GM19193 (cell line): Measurements from ENCODE around the gene UBA6.

ENCODE experiments used
- POLR2A ChIP-seq: IDR thresholded peaks from 4 replicates; pipeline ENCODE4 v1.6.1; 2011; ENCODE audit not compliant: insufficient read depth, insufficient read length; ENCODE audit errors: extremely low read depth

The UBA6 gene

DNA sequence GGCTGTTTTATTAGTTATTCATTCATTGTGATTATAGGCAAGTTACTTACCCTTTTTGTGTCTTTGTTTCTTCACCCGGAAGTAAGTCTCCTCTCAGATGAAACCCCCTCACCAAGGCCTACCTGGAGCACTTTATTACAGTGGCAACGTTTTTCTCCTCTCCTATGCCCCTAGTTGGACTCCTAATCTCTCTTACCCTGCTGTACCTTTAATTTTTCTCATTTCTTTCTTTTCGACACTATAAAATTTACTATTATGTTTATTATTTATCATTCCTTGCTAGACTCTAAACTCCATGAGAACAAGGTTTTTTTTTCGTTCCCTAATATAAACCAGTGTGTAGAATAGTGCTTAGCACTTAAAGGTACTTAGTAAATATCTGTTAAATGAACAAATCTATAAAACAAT is 124.9 kb downstream of the UBA6 start:
- no peak for TF ChIP-seq POLR2A

- no peak for TF ChIP-seq POLR2A
Observed at GRCh38 chr4:67575232-67576058, 125.5 kb downstream of the UBA6 start.

DNA sequence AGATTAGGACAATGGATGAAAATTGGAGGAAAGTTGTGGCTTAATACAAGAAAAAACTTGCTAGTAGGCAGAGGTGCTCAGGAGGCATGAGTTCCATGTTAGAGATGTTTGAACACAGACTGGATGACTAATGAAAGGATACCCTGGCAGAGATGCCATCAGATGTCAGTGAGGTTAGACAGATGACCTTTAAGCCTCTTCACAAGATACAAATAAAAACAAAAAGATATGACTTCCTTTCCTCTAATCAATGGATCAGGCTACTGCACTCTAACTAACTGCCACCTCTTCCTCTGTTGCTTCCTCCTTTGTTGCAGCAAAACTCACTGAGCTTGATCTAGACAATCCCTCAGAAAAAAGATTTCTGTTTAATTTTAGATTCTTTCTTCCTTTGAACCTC is 127.8 kb downstream of the UBA6 start:
- TF ChIP-seq POLR2A: no peak

DNA sequence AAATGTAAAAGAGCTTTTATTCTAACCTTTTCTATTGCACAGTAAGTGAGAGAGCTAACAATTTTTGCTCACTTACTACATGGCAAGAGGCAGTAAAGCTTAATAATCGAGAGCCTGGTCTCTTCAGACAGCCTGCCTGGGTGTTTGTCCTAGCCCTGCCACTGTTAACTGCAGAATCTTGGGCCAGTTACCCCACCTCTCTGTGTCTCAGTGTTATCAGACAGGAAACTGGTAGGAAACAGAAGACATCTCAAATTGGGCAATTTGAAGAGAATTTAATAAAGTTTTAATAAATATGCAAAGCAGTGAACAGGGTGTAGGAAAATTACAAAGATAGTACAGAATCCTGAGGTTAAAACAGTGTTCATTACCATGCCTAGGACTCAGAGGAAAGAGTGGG is 129.0 kb downstream of the UBA6 start:
- TF ChIP-seq POLR2A: no peak

DNA sequence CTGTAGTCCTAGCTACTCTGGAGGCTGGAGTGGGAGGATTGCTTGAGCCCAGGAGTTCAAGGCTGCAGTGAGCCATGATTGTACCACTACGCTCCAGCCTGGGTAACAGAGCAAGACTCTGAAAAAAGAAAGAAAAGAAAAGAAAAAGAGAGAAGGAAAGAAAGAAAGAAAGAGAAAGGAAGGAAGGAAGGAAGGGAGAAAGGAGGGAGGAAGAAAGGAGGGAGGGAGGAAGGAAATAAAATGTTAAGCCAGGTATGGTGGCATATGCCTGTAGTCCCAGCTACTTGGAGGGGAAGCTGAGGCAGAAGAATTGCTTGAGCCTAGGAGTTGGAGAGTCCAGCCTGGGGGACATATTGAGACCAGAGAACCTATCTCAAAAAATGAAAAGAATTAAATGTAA is 130.4 kb downstream of the UBA6 start:
- TF ChIP-seq POLR2A: no peak

DNA sequence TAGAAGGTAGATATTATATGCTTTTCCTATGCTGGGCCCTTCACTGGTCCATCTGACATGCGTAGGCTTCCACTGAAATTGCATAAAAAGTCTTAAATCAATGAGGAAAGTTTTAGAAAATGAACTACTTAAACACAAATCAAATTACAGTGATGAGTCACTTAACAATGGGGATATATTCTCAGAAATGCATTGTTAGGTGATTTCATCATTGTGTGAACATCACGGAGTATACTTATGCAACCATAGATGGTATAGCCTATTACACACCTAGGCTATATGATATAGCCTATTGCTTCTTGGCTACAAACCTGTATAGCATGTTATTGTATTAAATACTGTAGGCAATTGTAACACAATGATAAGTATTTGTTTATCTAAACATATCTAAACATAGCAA is 132.1 kb downstream of the UBA6 start:
- no peak for TF ChIP-seq POLR2A

DNA sequence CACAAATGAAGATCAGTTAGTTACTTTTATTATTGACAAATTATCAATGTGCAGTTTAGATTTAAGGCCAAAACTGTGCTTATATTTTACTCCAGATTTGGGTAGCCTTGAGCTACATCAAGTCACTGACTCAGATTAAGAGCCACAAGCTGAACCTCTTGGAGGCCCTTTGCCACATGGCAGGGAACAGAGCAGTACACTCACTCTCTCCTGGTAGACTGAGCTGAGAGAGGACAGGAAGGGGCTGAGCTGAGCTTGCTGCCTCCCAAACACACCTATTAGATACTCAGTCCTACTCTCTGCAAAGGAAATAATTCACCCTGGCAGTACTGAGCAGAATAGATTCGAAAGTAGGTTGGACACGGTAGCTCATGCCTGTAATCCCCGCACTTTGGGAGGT is 134.6 kb downstream of the UBA6 start:
- TF ChIP-seq POLR2A: no peak

GRCh38 chr4:67565284-67565683 is 135.7 kb downstream of the UBA6 start:
- no peak for TF ChIP-seq POLR2A
